AG09319 (cell line): ENCODE data around the gene TAS2R30.
"Not testable (repeated sequence)": the region's sequence is repeated elsewhere in the genome, so short reads cannot be mapped to it uniquely, and the experiment has no call there.

Experiments used
- DNase-seq: peaks from one replicate; pipeline ENCODE4 v3.0.0-alpha.2; 2010; ENCODE audit warnings: low read depth; ENCODE audit errors: extremely low read depth
- CTCF ChIP-seq: IDR thresholded peaks from 2 replicates; pipeline ENCODE4 v1.5.1; 2011; ENCODE audit warnings: low read depth, mild to moderate bottlenecking, inconsistent platforms, low read length, moderate library complexity

TAS2R30 gene

DNA sequence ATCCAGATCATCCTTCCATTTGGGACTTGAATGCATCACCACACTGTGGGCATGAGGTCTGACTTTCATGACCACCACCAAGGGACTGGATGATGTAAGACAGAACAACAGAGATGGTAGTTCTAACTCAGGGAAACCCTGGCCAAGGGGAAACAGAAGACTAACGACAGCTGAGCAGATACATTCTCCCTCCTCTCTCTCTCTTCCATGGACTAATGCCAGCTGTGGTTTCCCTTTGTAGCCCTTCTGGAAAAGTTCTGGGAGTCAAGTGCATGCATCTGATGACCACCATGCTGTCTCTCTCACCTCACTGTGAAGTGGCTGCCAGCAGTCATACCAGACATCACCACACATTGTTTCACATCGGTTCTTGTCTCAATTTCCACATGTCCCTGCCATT is 3.4 kb downstream of the TAS2R30 start:
- TF ChIP-seq CTCF = no peak
- DNase-seq = no peak

DNA sequence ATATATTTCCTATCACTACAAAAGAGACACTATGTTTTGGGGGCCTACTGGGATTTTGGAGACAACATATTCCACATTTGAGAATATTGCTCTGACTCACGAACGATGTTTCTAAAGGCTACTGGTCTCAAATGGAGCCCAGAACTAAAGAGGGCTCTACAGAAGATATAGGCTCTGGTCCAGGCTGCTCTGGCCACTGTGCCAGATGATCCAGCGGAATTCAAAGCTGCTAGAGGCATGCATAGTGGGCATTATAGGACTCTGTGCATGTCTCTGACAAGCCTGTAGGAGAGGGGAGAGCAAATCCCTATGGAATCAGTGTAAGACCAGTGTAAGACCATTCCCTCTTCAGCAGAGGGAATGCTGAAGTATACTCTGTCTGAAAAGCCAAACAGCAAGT is 4.1 kb downstream of the TAS2R30 start:
- DNase-seq = no peak

GRCh38 chr12:11114130-11114529 is 20.3 kb downstream of the TAS2R30 start:
- DNase-seq = not testable (repeated sequence)

More for the DNA sequence above, 4.1 kb downstream of the TAS2R30 start:
- no peak for TF ChIP-seq CTCF

DNA sequence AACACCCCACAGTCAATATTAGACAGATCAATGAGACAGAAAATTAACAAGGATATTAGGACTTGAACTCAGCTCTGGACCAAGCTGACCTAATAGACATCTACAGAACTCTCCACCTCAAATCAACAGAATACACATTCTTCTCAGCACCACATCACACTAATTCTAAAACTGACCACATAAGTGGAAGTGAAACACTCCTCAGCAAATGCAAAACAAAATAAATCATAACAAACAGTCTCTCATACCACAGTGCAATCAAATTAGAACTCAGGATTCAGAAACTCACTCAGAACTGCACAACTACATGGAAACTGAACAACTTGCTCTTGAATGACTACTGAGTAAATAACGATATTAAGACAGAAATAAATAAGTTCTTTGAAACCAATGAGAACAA is 23.2 kb downstream of the TAS2R30 start:
- not testable (repeated sequence) for DNase-seq

GRCh38 chr12:11108862-11109261 is 25.6 kb downstream of the TAS2R30 start:
- TF ChIP-seq CTCF = no peak
- no peak for DNase-seq

GRCh38 chr12:11107719-11108118 is 26.7 kb downstream of the TAS2R30 start:
- TF ChIP-seq CTCF = no peak
- DNase-seq = no peak

DNA sequence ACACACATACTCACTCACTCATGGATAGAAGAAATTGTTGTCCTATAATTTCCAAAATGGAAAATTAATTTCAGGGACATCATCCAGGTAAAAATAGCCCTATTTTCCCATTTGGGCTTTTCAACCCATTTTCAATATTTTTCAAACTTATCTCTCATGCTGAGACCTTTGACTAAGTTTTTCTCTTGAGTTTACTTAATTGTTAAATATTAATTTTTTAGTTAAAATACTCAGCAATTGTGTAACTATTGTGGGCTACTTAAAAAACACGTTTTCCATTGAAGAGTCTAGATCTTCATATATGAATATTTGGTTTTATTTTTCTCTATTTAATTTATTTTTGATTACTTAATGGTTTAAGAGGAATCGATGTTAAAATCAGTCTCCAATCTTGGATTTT is 28.2 kb downstream of the TAS2R30 start:
- no peak for DNase-seq
- TF ChIP-seq CTCF = no peak

DNA sequence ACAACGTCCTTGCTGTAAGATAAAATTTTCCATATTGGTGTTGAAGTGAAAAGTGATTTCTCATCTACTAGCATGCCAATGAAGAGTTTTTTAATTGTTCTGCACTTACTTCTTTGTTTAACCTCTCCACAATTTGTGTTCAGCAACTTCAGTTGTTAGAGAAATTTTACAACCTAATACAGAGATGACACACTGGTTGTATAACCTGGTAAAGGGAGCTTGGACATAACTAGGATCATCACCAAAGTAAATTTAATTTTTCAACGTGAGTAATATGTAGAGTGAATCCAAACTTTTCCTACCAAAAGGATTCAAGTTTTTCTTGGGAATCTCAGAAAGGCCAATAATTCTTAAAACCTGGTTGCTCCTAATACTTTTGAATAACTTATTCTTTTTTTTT is 28.9 kb downstream of the TAS2R30 start:
- no peak for DNase-seq
- no peak for TF ChIP-seq CTCF

DNA sequence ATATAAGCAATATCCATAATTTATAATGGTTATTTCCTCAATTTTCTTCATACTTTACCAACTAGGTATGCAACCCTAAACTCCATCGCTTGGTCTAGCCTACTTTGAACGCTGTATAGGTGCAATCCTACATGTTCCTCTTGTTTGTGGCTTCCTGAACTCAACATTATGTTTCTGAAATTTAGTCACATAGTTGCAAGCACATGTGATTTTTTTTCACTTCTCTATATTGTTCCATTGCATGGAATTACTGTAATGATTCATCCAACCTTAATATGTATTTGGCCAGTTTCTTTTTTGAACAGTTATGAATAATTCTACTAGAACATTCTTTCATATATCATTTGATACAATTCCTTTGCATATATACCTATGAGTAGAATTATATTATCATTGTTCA is 39.5 kb downstream of the TAS2R30 start:
- not testable (repeated sequence) for DNase-seq
